Type B pancreatic cell (in vitro differentiated cells): ENCODE measurements around the gene PIGS. TPM values are rescaled to one million over a fixed set of nuclear protein-coding genes. Genes with fewer than 3 reads are reported as not detected.

ENCODE experiments used
- DNase-seq: peaks from one replicate; pipeline ENCODE4 v3.0.0; 2021; ENCODE audit warnings: mixed read lengths; ENCODE audit not compliant: unreplicated experiment; ENCODE audit errors: extremely low spot score
- H3K27ac Mint-ChIP-seq: 2 replicates; pipeline ENCODE4 v1.8.0; 2021; ENCODE audit warnings: mild to moderate bottlenecking, mixed read lengths
- H3K27me3 Mint-ChIP-seq: 2 replicates; pipeline ENCODE4 v1.8.0; 2021; ENCODE audit warnings: mixed read lengths
- H3K36me3 Mint-ChIP-seq: 2 replicates; pipeline ENCODE4 v1.8.0; 2021; ENCODE audit warnings: mixed read lengths
- H3K4me1 Mint-ChIP-seq: one replicate; pipeline ENCODE4 v1.8.0; 2021; ENCODE audit warnings: mixed read lengths; ENCODE audit not compliant: unreplicated experiment
- H3K4me3 Mint-ChIP-seq: 2 replicates; pipeline ENCODE4 v1.8.0; 2021; ENCODE audit warnings: mild to moderate bottlenecking, mixed read lengths
- H3K9me3 Mint-ChIP-seq: 2 replicates; pipeline ENCODE4 v1.8.0; 2021; ENCODE audit warnings: mixed read lengths
- CTCF ChIP-seq: fragments of 200-600 bp; sonication (generic); conservative IDR thresholded peaks from 2 replicates; pipeline ENCODE4 v1.5.0; 2021; ENCODE audit warnings: antibody characterized with exemption, mild to moderate bottlenecking
- total RNA-seq: library from RNA; stranded (reverse); gene quantifications from 2 replicates; pipeline ENCODE4 v1.2.1, GENCODE V29; 2021; ENCODE audit warnings: low replicate concordance

The PIGS gene
- total RNA-seq, 1 donor from 2014 or later, result 75.0 TPM

- H3K9me3 Mint-ChIP-seq, result no peaks in the 10 kb centered on the region
- TF ChIP-seq CTCF, result no peak
- no peak overlapping the region for H3K4me3 Mint-ChIP-seq
- H3K36me3 Mint-ChIP-seq, result no peaks in the 10 kb centered on the region
- peaks cover 15% of the 10 kb centered on the region for H3K27me3 Mint-ChIP-seq
- H3K4me1 Mint-ChIP-seq, result peaks cover 7% of the 10 kb centered on the region
- H3K27ac Mint-ChIP-seq, result no peak overlapping the region
- DNase-seq, result no peak
Measured at GRCh38 chr17:28514561-28515002, 56.7 kb downstream of the PIGS start.

DNA sequence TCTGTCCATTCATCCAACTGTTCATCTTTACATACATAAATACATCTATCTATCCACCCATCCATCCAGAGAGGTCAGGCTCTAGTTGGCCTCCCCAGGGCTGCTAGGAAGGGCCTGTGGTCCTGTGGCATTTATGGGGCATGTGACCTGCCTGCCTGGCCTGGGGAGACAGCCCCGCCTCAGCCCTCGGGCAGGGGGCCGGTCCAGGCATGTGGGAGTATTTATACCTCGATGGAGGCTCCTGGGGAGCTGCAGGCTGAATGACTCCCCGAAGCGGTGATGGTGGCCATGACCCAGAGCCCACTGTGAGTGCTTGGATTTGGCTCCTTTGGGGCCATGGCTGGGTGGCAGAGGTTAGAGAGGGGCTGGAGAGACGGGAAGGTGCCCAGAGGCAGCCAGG lies 57.8 kb downstream of the PIGS start:
- Mint-ChIP-seq H3K27ac (no peak overlapping the region), H3K4me3 (no peak overlapping the region), H3K9me3 (no peaks in the 10 kb centered on the region), H3K27me3 (peaks cover 16% of the 10 kb centered on the region), H3K36me3 (no peaks in the 10 kb centered on the region), H3K4me1 (peaks cover 15% of the 10 kb centered on the region)
- TF ChIP-seq CTCF, result no peak
- DNase-seq, result no peak

DNA sequence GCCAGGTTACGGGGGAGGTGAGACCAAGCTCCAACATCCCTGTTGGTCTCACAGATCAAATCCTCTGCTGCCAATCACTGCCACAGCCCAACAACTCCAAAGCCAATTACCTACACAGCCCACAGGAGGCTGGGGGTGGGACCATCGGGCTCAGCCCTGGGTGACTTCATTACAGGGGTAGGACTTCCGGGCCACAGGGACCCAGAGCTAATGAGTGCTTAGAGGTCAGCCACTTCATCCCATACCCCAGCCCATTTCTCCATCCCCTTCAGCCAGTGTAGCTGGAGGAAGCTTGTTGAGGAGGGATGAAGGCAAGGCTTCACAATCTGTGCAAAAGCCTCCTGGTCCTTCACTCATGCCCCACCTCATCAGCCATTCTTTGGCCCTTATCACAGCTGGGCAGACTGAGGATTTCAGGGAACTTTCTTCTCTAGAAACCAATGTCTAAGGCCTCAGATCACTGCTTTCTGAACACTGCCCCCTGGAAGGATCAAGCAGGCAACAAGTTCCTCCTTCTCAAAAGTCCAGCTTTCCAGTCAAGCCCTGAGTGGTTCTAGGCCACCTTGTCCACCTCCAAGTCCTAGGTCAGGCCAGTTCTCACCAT lies 59.4 kb downstream of the PIGS start:
- TF ChIP-seq CTCF, result no peak
- Mint-ChIP-seq H3K4me1 (peaks cover 19% of the 10 kb centered on the region), H3K36me3 (no peaks in the 10 kb centered on the region), H3K27ac (no peak overlapping the region), H3K4me3 (no peak overlapping the region), H3K27me3 (peaks cover 19% of the 10 kb centered on the region), H3K9me3 (no peaks in the 10 kb centered on the region)
- DNase-seq, result no peak

- H3K4me3 Mint-ChIP-seq, result no peak overlapping the region
- TF ChIP-seq CTCF, result no peak
- peaks cover 19% of the 10 kb centered on the region for H3K27me3 Mint-ChIP-seq
- no peaks in the 10 kb centered on the region for H3K9me3 Mint-ChIP-seq
- H3K36me3 Mint-ChIP-seq, result no peaks in the 10 kb centered on the region
- DNase-seq, result no peak
- H3K27ac Mint-ChIP-seq, result no peak overlapping the region
- H3K4me1 Mint-ChIP-seq, result peaks cover 22% of the 10 kb centered on the region
Measured at GRCh38 chr17:28509789-28510188, 61.5 kb downstream of the PIGS start.

- TF ChIP-seq CTCF, result no peak
- Mint-ChIP-seq H3K4me3 (peak overlapping the region; percentile 45), H3K36me3 (no peaks in the 10 kb centered on the region), H3K27ac (no peak overlapping the region), H3K9me3 (no peaks in the 10 kb centered on the region), H3K27me3 (peaks cover 12% of the 10 kb centered on the region), H3K4me1 (peaks cover 23% of the 10 kb centered on the region)
- DNase-seq, result no peak
Measured at GRCh38 chr17:28508211-28508724, 63.1 kb downstream of the PIGS start.
